Mesendoderm (in vitro differentiated cells): ENCODE results near the gene PLCXD1.
A peak's percentile ranks its signal among the peaks of the same experiment; 100 is the strongest.

ENCODE experiments used
- DNase-seq: peaks from one replicate; pipeline ENCODE4 v3.0.0; 2013
- H2AK5ac ChIP-seq: 2 replicates; pipeline ENCODE4 v1.6.1; 2013; ENCODE audit warnings: low read length, inconsistent platforms
- H2BK120ac ChIP-seq: 2 replicates; pipeline ENCODE4 v1.6.1; 2013; ENCODE audit warnings: low read depth, mild to moderate bottlenecking, low read length, moderate library complexity, mixed read lengths
- H2BK15ac ChIP-seq: replicated peaks from 2 replicates; pipeline ENCODE4 v1.6.1; 2013; ENCODE audit warnings: low read depth, mild to moderate bottlenecking, moderate library complexity
- H2BK5ac ChIP-seq: 2 replicates; pipeline ENCODE4 v1.6.1; 2013; ENCODE audit warnings: low read length, inconsistent platforms
- H3K18ac ChIP-seq: 2 replicates; pipeline ENCODE4 v1.6.1; 2013; ENCODE audit warnings: mild to moderate bottlenecking, low read length, mixed read lengths
- H3K23ac ChIP-seq: one replicate; pipeline ENCODE4 v1.6.1; 2013; ENCODE audit warnings: low read length
- H3K27ac ChIP-seq: 2 replicates; pipeline ENCODE4 v1.5.1; 2013; ENCODE audit warnings: low read depth, mild to moderate bottlenecking, inconsistent platforms, low read length, moderate library complexity
- H3K27me3 ChIP-seq: 2 replicates; pipeline ENCODE4 v1.6.1; 2013; ENCODE audit warnings: low read length, control low read depth, mild to moderate bottlenecking, inconsistent platforms; ENCODE audit not compliant: insufficient read depth, poor library complexity
- H3K36me3 ChIP-seq: 2 replicates; pipeline ENCODE4 v1.6.1; 2013; ENCODE audit warnings: low read length, inconsistent platforms; ENCODE audit not compliant: control insufficient read depth, insufficient read depth
- H3K4ac ChIP-seq: one replicate; pipeline ENCODE4 v1.6.1; 2013; ENCODE audit warnings: low read depth, mild to moderate bottlenecking, low read length, moderate library complexity
- H3K4me1 ChIP-seq: 2 replicates; pipeline ENCODE4 v1.6.1; 2013; ENCODE audit warnings: low read depth, low read length, inconsistent platforms; ENCODE audit not compliant: control insufficient read depth
- H3K4me2 ChIP-seq: 2 replicates; pipeline ENCODE4 v1.6.1; 2013; ENCODE audit warnings: low read length
- H3K4me3 ChIP-seq: 2 replicates; pipeline ENCODE4 v1.5.1; 2013; ENCODE audit warnings: mild to moderate bottlenecking, low read length
- H3K56ac ChIP-seq: one replicate; pipeline ENCODE4 v1.6.1; 2013; ENCODE audit warnings: low read length
- H3K79me1 ChIP-seq: 2 replicates; pipeline ENCODE4 v1.6.1; 2013; ENCODE audit warnings: low read length, inconsistent platforms
- H3K79me2 ChIP-seq: 2 replicates; pipeline ENCODE4 v1.6.1; 2013; ENCODE audit warnings: mild to moderate bottlenecking, low read length; ENCODE audit not compliant: control insufficient read depth, insufficient read depth
- H3K9ac ChIP-seq: 2 replicates; pipeline ENCODE4 v1.6.1; 2013; ENCODE audit warnings: low read length, inconsistent platforms
- H4K5ac ChIP-seq: one replicate; pipeline ENCODE4 v1.6.1; 2013; ENCODE audit warnings: low read length
- H4K8ac ChIP-seq: one replicate; pipeline ENCODE4 v1.6.1; 2013; ENCODE audit warnings: low read depth, mild to moderate bottlenecking, control low read depth, low read length, moderate library complexity
- WGBS: extraction: QIAGEN DNeasy Blood & Tissue Kit; methylation state at CpG from one replicate; pipeline ENCODE4 v1.1.7; 2013; ENCODE audit warnings: low lambda C conversion rate, missing lambda C conversion rate; ENCODE audit not compliant: insufficient coverage; ENCODE audit errors: extremely low coverage; 5-methylcytosine and 5-hydroxymethylcytosine counted together

PLCXD1 gene

DNA sequence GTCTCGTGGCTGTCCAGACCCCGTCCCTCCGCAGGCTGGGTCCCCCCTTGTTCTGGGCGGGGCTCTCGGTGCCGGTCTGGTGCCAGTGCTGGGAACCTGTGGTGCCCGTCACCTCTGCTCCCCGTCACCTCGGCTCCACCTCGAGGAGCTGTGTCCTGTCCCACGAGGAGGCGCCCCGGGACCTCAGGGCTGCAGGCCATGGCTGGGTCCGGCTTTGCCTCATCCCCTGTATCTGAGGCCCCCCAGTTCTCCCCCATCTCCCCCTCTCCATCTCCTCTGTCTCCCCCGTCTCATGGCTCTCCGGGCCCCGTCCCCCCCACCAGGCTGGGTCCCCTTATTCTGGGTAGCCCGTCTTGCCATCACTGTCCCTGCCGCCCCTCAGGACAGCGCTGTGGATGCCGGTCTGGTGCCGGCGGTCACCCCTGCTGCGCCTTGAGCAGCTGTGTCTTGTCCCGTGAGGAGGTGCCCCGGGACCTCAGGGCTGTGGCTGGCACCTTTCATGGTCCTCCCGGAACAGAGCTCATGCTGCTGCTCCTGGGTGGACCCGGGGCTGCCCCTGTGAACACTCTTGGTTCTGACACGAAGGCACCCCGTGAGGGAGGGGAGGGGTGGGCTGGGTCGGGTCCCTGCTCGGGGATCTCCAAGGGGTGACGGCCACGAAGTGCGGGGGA is 50.8 kb downstream of the PLCXD1 start:
- Histone ChIP-seq H4K8ac (no peak overlapping the region), H3K79me1 (no peaks in the 10 kb centered on the region), H2BK120ac (no peak overlapping the region), H3K4me1 (no peaks in the 10 kb centered on the region), H3K4ac (no peak overlapping the region), H3K56ac (peak overlapping the region; percentile 70), H2AK5ac (no peak overlapping the region), H3K18ac (no peak overlapping the region), H3K27me3 (no peaks in the 10 kb centered on the region), H2BK15ac (no peak overlapping the region), H3K9ac (peak overlapping the region; percentile 48), H3K36me3 (peaks cover 1% of the 10 kb centered on the region), H4K5ac (no peak overlapping the region), H2BK5ac (no peak overlapping the region), H3K79me2 (no peaks in the 10 kb centered on the region), H3K23ac (no peak overlapping the region), H3K4me3 (no peak overlapping the region), H3K27ac (no peak overlapping the region), H3K4me2 (no peak overlapping the region)
- no peak for DNase-seq
- no CpG with 5 or more reads among the region's 35 CpGs for WGBS

DNA sequence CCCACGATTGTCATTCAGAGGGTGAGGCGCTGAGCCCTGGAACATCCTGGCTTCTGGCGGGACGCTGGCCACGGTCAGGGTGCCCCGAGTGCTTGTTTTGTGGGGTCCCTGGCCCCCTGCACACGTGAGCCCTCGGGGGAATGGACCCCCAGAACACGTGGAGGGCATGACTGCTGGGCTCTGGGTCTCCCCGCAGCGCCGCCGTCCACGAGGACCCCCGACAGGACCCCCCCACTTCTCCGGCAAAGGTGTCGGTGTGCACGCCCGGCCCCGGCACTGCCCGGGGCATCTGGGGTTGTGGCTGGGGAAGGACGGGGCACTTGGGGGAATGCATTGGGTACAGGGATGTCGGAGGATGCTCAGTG is 51.3 kb downstream of the PLCXD1 start:
- Histone ChIP-seq H2BK15ac (no peak overlapping the region), H2BK120ac (no peak overlapping the region), H3K27ac (no peak overlapping the region), H4K5ac (no peak overlapping the region), H3K79me2 (no peaks in the 10 kb centered on the region), H2AK5ac (no peak overlapping the region), H3K36me3 (peaks cover 1% of the 10 kb centered on the region), H3K9ac (no peak overlapping the region), H3K56ac (no peak overlapping the region), H3K27me3 (no peaks in the 10 kb centered on the region), H4K8ac (no peak overlapping the region), H3K4me2 (no peak overlapping the region), H2BK5ac (no peak overlapping the region), H3K4ac (no peak overlapping the region), H3K4me1 (no peaks in the 10 kb centered on the region), H3K79me1 (no peaks in the 10 kb centered on the region), H3K23ac (no peak overlapping the region), H3K18ac (no peak overlapping the region), H3K4me3 (no peak overlapping the region)
- no peak for DNase-seq
- no CpG with 5 or more reads among the region's 23 CpGs for WGBS

DNA sequence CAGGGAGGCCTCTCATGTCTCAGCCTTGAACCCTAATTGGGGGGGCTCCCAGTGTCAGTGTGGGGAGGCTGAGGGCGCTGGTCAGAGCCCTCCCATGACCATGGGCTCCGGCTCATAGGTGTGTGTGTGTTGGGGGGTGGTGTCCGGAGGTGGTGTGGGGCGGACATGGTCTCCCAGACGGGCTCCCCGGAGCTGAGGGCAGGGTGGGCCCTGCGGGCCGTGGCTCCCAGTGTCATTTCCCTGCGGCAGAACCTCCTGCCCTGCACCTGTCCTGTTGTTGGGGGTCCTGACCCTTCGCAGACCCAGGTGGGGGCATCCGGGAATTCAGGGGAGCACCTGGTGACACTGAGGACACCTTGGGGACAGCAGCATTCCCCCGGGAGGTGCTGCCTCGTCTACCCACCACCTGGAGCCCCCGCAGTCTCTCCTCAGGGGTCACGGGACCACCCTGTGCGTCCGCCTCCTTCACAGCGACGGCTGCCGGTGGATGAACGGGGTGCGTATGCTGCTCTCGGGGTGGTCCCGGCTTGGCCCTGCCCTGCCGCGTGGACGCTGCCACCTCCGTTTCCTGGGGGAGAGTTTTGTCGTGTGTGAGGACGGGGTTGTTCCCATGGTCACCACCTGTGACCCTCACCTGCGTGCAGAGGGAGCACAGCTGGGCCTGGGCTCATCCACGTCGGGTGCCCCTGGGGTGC is 51.9 kb downstream of the PLCXD1 start:
- H3K79me1 ChIP-seq: no peaks in the 10 kb centered on the region
- no peak overlapping the region for H2BK15ac ChIP-seq
- no peak overlapping the region for H4K5ac ChIP-seq
- no peak overlapping the region for H3K9ac ChIP-seq
- DNase-seq: no peak
- no peaks in the 10 kb centered on the region for H3K79me2 ChIP-seq
- no peaks in the 10 kb centered on the region for H3K27me3 ChIP-seq
- no peak overlapping the region for H3K4me3 ChIP-seq
- peaks cover 1% of the 10 kb centered on the region for H3K36me3 ChIP-seq
- no peak overlapping the region for H2BK120ac ChIP-seq
- no peak overlapping the region for H3K27ac ChIP-seq
- no peak overlapping the region for H3K23ac ChIP-seq
- no peaks in the 10 kb centered on the region for H3K4me1 ChIP-seq
- no peak overlapping the region for H3K4ac ChIP-seq
- no peak overlapping the region for H3K4me2 ChIP-seq
- H3K18ac ChIP-seq: no peak overlapping the region
- H2AK5ac ChIP-seq: no peak overlapping the region
- H2BK5ac ChIP-seq: no peak overlapping the region
- no CpG with 5 or more reads among the region's 33 CpGs for WGBS
- no peak overlapping the region for H3K56ac ChIP-seq
- H4K8ac ChIP-seq: no peak overlapping the region

DNA sequence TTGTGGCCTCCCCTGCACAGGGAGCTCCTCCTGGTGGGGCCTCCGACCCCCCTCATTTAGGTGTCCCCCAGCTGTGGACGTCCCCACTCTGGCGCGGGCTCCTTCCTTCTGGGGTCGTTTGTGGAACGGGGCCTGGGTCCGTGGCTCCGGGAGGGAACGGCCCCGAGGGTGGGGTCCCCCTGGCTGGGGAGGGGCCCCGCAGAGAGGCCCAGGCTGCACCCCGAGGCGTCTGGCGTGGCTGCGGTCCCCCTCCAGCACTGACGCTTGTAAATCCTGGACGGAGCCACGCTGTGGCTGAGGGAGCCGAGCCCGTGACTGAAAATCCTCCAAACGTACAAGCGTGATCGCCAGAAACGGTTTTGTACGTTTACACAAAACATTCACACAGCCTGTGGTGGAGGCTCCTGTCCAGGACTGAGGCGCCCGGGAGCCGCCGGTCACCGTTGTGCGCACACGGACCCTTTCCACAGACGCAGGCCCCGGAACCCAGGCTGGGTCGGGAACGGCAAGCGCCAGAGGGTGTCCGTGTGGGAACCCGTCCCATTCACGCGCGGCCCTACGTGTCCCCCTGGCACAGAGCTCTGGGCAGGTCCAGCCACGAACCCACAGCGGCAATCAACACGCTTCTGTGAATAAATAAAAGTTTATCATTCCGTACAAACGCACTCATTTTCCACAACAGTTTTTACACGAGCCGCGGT is 52.6 kb downstream of the PLCXD1 start:
- H4K5ac ChIP-seq: no peak overlapping the region
- no peak overlapping the region for H3K4me2 ChIP-seq
- no peak overlapping the region for H3K23ac ChIP-seq
- peaks cover 1% of the 10 kb centered on the region for H3K36me3 ChIP-seq
- no peak for DNase-seq
- no peak overlapping the region for H3K18ac ChIP-seq
- H3K4me3 ChIP-seq: no peak overlapping the region
- H4K8ac ChIP-seq: no peak overlapping the region
- H3K79me1 ChIP-seq: no peaks in the 10 kb centered on the region
- no peaks in the 10 kb centered on the region for H3K27me3 ChIP-seq
- H2BK120ac ChIP-seq: no peak overlapping the region
- no peak overlapping the region for H2BK5ac ChIP-seq
- WGBS: no CpG with 5 or more reads among the region's 51 CpGs
- H3K79me2 ChIP-seq: no peaks in the 10 kb centered on the region
- H2AK5ac ChIP-seq: no peak overlapping the region
- H3K4me1 ChIP-seq: no peaks in the 10 kb centered on the region
- no peak overlapping the region for H3K9ac ChIP-seq
- no peak overlapping the region for H2BK15ac ChIP-seq
- no peak overlapping the region for H3K27ac ChIP-seq
- no peak overlapping the region for H3K4ac ChIP-seq
- H3K56ac ChIP-seq: no peak overlapping the region

DNA sequence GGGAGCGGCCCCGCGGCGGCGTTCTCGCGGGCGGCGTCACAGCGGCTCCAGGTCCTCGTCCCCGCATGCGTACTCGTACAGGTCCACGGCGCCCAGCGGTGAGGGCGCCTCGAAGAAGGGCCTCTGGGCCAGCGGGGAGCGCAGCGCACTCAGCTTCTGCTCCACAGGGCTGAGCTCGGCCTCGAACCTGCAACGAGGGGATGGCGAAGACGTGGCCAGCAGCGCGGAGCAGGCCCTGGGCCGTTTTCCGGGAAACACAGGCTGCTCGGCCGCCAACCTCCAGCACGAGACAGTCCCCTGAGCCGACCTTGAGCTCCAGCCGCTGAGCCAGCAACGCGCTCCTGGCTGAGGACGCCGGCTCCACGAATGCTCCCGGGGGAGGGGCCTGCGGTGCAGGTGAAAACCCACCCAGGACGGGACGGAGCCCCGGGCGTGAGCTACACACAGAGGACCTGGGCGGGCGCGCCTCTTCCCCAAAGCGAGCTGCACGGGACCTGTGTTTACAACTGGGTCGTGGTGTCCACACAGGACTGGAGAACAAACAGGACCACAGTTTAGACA is 53.2 kb downstream of the PLCXD1 start:
- Histone ChIP-seq H3K4ac (no peak overlapping the region), H3K56ac (no peak overlapping the region), H3K9ac (no peak overlapping the region), H2BK120ac (no peak overlapping the region), H3K27me3 (no peaks in the 10 kb centered on the region), H3K4me3 (no peak overlapping the region), H3K18ac (no peak overlapping the region), H3K4me2 (no peak overlapping the region), H3K23ac (no peak overlapping the region), H3K79me1 (no peaks in the 10 kb centered on the region), H3K4me1 (no peaks in the 10 kb centered on the region), H2BK15ac (no peak overlapping the region), H3K79me2 (no peaks in the 10 kb centered on the region), H2AK5ac (no peak overlapping the region), H3K27ac (no peak overlapping the region), H3K36me3 (peaks cover 1% of the 10 kb centered on the region), H2BK5ac (no peak overlapping the region), H4K5ac (no peak overlapping the region), H4K8ac (no peak overlapping the region)
- no CpG with 5 or more reads among the region's 53 CpGs for WGBS
- no peak for DNase-seq
